ENCODE results near the gene SOX6.

The SOX6 gene

DNA sequence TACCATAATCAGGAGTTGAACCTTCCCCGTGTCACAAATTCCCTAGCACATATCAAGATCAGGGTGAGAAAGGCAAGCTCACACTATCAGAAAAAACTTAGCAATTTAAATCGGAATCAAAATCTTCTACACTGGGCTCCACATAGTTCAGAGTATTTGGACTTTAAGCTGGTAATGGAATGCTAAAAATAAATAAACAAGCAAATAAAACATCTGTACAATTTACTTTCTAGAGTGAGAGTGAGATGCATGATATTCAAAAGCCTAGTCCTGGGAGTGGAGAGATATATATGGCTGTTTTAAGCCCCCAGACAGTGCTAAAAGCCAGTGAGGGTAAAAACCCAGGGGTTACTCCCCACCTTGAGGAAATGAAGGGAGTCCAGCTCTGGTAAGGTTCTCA, 380.6 kb downstream of the SOX6 start:
- Histone ChIP-seq H3K4me3 (ENCODE audit: low read length) (no peak overlapping the region), H3K36me3 (ENCODE audit: insufficient read depth, low read length) (no peaks in the 10 kb centered on the region), H3K9ac (ENCODE audit: low read depth, low read length) (no peak overlapping the region), H3K27me3 (ENCODE audit: insufficient read depth, low read length) (peaks cover 6% of the 10 kb centered on the region; the same call in 1 of the 2 replicates), H3K9me3 (ENCODE audit: insufficient read depth, low read depth, low read length) (no peaks in the 10 kb centered on the region), H3K27ac (ENCODE audit: low read depth, low read length) (no peak overlapping the region), H3K4me1 (ENCODE audit: insufficient read depth, low read length) (no peaks in the 10 kb centered on the region)
- 88% methylated on average over 1 of the region's 2 CpGs for WGBS

DNA sequence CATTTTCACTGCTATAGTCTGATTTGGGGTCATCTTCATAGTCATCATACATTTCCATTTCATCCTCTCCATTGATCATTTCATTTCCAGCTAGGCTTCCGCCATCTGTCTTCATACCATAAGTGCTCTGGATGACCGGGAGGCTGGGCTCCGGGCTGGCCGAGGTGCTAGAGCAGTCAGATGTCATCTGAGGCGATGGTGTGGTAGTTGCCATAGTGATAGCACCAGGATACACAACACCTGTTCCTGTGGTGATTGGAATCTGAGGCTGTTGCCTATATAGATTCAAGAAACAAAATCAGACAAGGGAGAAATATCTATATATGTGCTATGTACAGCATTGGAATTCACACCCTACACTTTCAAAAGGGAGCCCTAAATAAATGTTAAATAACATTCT, 383.5 kb downstream of the SOX6 start:
- no peaks in the 10 kb centered on the region for H3K9me3 ChIP-seq (ENCODE audit: insufficient read depth, low read depth, low read length)
- no peaks in the 10 kb centered on the region for H3K36me3 ChIP-seq (ENCODE audit: insufficient read depth, low read length)
- peaks cover 19% of the 10 kb centered on the region; the same call in 1 of the 2 replicates for H3K4me1 ChIP-seq (ENCODE audit: insufficient read depth, low read length)
- H3K4me3 ChIP-seq (ENCODE audit: low read length) = no peak overlapping the region
- no peak overlapping the region for H3K9ac ChIP-seq (ENCODE audit: low read depth, low read length)
- WGBS = 90% methylated on average over 5 of the region's 5 CpGs
- no peak overlapping the region for H3K27ac ChIP-seq (ENCODE audit: low read depth, low read length)
- H3K27me3 ChIP-seq (ENCODE audit: insufficient read depth, low read length) = no peaks in the 10 kb centered on the region

DNA sequence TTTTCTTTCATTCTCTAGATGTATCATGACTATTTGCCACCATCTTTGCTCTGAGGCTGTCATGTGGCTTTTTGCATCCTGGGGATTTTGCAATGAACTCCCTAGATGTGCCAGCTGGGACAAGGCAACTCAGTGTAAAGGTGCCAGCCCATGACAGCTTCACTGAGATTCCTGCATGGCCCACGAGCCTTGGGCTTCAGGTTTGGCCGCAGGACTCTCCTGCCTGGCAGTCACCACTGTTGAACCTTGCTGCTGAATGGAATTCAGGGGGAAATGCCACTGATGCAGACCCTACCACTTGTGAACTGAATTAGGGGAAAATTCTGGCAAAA, 385.2 kb downstream of the SOX6 start:
- no peaks in the 10 kb centered on the region for H3K27me3 ChIP-seq (ENCODE audit: insufficient read depth, low read length)
- 90% methylated on average over 2 of the region's 2 CpGs for WGBS
- no peak overlapping the region for H3K4me3 ChIP-seq (ENCODE audit: low read length)
- H3K36me3 ChIP-seq (ENCODE audit: insufficient read depth, low read length) = no peaks in the 10 kb centered on the region
- H3K4me1 ChIP-seq (ENCODE audit: insufficient read depth, low read length) = peaks cover 19% of the 10 kb centered on the region; the same call in 1 of the 2 replicates
- no peak overlapping the region for H3K9ac ChIP-seq (ENCODE audit: low read depth, low read length)
- H3K27ac ChIP-seq (ENCODE audit: low read depth, low read length) = no peak overlapping the region
- H3K9me3 ChIP-seq (ENCODE audit: insufficient read depth, low read depth, low read length) = no peaks in the 10 kb centered on the region

GRCh38 chr11:15970506-15971214, 385.7 kb downstream of the SOX6 start:
- Histone ChIP-seq H3K4me1 (ENCODE audit: insufficient read depth, low read length) (peaks cover 19% of the 10 kb centered on the region; the same call in 1 of the 2 replicates), H3K9ac (ENCODE audit: low read depth, low read length) (no peak overlapping the region), H3K27me3 (ENCODE audit: insufficient read depth, low read length) (no peaks in the 10 kb centered on the region), H3K27ac (ENCODE audit: low read depth, low read length) (no peak overlapping the region), H3K36me3 (ENCODE audit: insufficient read depth, low read length) (no peaks in the 10 kb centered on the region), H3K4me3 (ENCODE audit: low read length) (no peak overlapping the region), H3K9me3 (ENCODE audit: insufficient read depth, low read depth, low read length) (no peaks in the 10 kb centered on the region)
- 79% methylated on average over 2 of the region's 3 CpGs for WGBS

- 98% methylated on average over 6 of the region's 6 CpGs for WGBS
- Histone ChIP-seq H3K27ac (ENCODE audit: low read depth, low read length) (no peak overlapping the region), H3K9me3 (ENCODE audit: insufficient read depth, low read depth, low read length) (no peaks in the 10 kb centered on the region), H3K4me1 (ENCODE audit: insufficient read depth, low read length) (peaks cover 19% of the 10 kb centered on the region; the same call in 1 of the 2 replicates), H3K4me3 (ENCODE audit: low read length) (no peak overlapping the region), H3K27me3 (ENCODE audit: insufficient read depth, low read length) (no peaks in the 10 kb centered on the region), H3K9ac (ENCODE audit: low read depth, low read length) (no peak overlapping the region), H3K36me3 (ENCODE audit: insufficient read depth, low read length) (no peaks in the 10 kb centered on the region)
Measured at GRCh38 chr11:15969701-15970329, 386.5 kb downstream of the SOX6 start.

DNA sequence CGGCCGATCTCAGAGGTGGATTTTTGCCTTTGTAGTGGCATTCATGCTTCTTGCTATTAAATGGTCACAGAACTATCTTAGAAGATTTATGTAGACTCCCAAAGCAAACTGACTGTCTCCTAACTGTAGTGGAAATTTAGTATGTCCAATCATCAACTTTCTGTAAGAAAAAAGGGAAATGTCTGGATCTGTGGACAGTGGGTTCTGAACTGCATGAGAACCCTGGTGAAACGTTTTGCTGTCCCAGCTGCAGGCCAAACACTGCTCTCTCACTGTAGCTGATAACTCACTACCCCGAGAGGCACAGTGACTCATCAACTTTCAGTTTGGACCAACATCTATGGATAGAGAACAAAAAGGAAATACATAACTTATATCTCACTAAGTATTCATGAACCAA, 387.1 kb downstream of the SOX6 start:
- whole genome bisulfite sequencing = 73% methylated on average over 4 of the region's 4 CpGs
- Histone ChIP-seq H3K9ac (ENCODE audit: low read depth, low read length) (no peak overlapping the region), H3K36me3 (ENCODE audit: insufficient read depth, low read length) (no peaks in the 10 kb centered on the region), H3K27ac (ENCODE audit: low read depth, low read length) (no peak overlapping the region), H3K27me3 (ENCODE audit: insufficient read depth, low read length) (no peaks in the 10 kb centered on the region), H3K9me3 (ENCODE audit: insufficient read depth, low read depth, low read length) (no peaks in the 10 kb centered on the region), H3K4me1 (ENCODE audit: insufficient read depth, low read length) (peaks cover 19% of the 10 kb centered on the region; the same call in 1 of the 2 replicates), H3K4me3 (ENCODE audit: low read length) (no peak overlapping the region)

DNA sequence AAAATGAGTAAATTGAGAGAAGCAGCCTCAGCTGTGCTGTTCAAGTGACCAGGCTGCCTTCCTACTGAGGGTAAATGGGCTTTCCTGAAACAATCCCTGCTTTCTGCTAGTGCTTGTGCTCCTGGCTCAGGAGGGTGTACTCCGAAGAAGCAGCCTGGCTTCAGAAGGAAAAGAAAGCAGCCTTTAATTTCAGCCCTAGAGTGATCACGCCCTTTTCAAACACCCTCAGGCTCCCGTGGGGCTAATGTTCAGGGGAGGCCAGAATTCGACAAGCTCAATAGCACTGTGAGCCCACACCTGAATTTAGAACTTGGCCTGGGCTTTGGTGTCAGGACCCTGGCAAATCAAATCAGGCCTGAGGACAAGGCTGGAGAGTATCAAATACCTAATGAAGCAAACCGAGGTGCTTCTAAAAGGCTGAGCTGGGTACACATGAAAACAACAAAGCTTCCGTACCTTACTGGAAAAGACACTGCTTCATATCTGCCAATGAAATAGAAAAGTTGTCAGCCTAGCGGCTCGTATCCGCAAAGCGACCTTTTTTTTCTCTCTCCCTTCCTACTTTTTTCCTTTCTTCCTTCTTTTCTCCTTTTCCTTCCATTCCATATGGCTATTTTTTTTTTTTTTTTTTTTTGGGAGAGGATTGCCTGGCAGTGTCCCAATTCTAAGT, 387.8 kb downstream of the SOX6 start:
- Histone ChIP-seq H3K4me3 (ENCODE audit: low read length) (no peak overlapping the region), H3K9me3 (ENCODE audit: insufficient read depth, low read depth, low read length) (no peaks in the 10 kb centered on the region), H3K36me3 (ENCODE audit: insufficient read depth, low read length) (no peaks in the 10 kb centered on the region), H3K27ac (ENCODE audit: low read depth, low read length) (no peak overlapping the region), H3K27me3 (ENCODE audit: insufficient read depth, low read length) (no peaks in the 10 kb centered on the region), H3K4me1 (ENCODE audit: insufficient read depth, low read length) (peaks cover 19% of the 10 kb centered on the region; the same call in 1 of the 2 replicates), H3K9ac (ENCODE audit: low read depth, low read length) (no peak overlapping the region; the same call in 1 of the 2 replicates)
- WGBS = 76% methylated on average over 10 of the region's 10 CpGs

DNA sequence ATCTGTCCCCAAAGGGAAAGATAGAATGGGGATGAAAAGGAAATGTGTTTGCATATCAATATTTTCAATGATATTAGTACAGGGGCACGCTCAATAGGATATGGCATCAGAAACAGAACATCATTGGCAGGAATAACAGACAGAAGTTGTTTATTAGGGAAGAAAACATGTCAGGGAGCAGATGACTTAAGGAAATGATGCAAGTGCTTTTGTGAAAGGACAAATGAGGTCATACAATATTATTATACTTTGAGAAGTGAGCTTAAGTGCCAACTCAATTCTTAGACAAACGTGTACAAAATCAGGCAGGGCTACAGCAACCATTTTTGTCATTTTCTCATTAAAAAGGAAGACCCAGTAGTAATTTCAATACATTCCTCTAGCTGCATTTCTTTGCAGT, 388.4 kb downstream of the SOX6 start:
- WGBS = 85% methylated on average over 2 of the region's 2 CpGs
- no peak overlapping the region for H3K27ac ChIP-seq (ENCODE audit: low read depth, low read length)
- no peak overlapping the region for H3K4me3 ChIP-seq (ENCODE audit: low read length)
- H3K4me1 ChIP-seq (ENCODE audit: insufficient read depth, low read length) = peaks cover 19% of the 10 kb centered on the region; the same call in 1 of the 2 replicates
- H3K9me3 ChIP-seq (ENCODE audit: insufficient read depth, low read depth, low read length) = no peaks in the 10 kb centered on the region
- no peak overlapping the region for H3K9ac ChIP-seq (ENCODE audit: low read depth, low read length)
- H3K27me3 ChIP-seq (ENCODE audit: insufficient read depth, low read length) = no peaks in the 10 kb centered on the region
- H3K36me3 ChIP-seq (ENCODE audit: insufficient read depth, low read length) = no peaks in the 10 kb centered on the region

DNA sequence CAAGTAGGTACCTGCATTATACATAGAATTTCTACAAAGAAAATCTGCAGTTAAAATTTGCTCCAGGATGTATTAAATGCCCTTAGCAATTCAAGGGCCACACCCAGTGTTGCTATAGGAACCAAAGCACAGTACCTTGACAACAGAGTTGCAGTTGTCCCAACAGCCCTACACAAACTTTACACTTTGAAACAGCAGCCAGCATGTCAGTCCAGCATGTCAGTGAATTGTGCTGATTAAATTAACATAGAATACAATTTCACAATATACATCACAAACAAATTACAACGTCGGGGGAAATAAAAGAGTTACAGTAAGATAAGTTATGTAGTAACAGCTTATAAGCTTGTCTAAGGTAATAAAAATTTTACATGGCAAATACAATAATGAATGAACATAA, 389.2 kb downstream of the SOX6 start:
- no CpG with 5 or more reads among the region's 2 CpGs for WGBS
- Histone ChIP-seq H3K9me3 (ENCODE audit: insufficient read depth, low read depth, low read length) (no peaks in the 10 kb centered on the region), H3K36me3 (ENCODE audit: insufficient read depth, low read length) (no peaks in the 10 kb centered on the region), H3K4me1 (ENCODE audit: insufficient read depth, low read length) (peaks cover 19% of the 10 kb centered on the region; the same call in 1 of the 2 replicates), H3K27me3 (ENCODE audit: insufficient read depth, low read length) (no peaks in the 10 kb centered on the region), H3K4me3 (ENCODE audit: low read length) (no peak overlapping the region), H3K27ac (ENCODE audit: low read depth, low read length) (no peak overlapping the region), H3K9ac (ENCODE audit: low read depth, low read length) (no peak overlapping the region)

GRCh38 chr11:15965562-15966250, 390.6 kb downstream of the SOX6 start:
- Histone ChIP-seq H3K9me3 (ENCODE audit: insufficient read depth, low read depth, low read length) (no peaks in the 10 kb centered on the region), H3K36me3 (ENCODE audit: insufficient read depth, low read length) (no peaks in the 10 kb centered on the region), H3K9ac (ENCODE audit: low read depth, low read length) (no peak overlapping the region), H3K27ac (ENCODE audit: low read depth, low read length) (no peak overlapping the region), H3K27me3 (ENCODE audit: insufficient read depth, low read length) (no peaks in the 10 kb centered on the region), H3K4me1 (ENCODE audit: insufficient read depth, low read length) (peaks cover 19% of the 10 kb centered on the region; the same call in 1 of the 2 replicates), H3K4me3 (ENCODE audit: low read length) (no peak overlapping the region)
- 91% methylated on average over 7 of the region's 7 CpGs for WGBS

DNA sequence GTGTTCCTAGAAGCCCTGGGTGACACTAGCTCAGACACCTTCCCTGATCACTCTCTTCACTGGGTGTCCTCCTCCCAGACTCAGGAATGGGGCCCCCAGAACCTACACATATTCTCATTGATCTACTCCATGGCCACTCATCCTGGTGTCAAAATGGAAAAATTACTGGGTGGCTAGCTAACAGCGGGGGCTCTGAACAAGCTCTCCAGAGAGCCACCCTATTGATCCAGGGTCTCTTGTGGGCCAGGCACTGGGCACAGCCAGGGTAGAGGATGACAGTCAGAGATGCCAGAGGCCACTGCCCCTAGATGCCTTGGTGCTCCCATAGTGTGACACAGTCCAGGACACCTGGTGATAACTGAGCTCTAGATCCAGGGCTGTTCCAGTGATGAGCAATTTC, 393.1 kb downstream of the SOX6 start:
- Histone ChIP-seq H3K9ac (ENCODE audit: low read depth, low read length) (no peak overlapping the region), H3K27ac (ENCODE audit: low read depth, low read length) (no peak overlapping the region), H3K4me3 (ENCODE audit: low read length) (no peak overlapping the region), H3K4me1 (ENCODE audit: insufficient read depth, low read length) (peaks cover 3% of the 10 kb centered on the region; the same call in 1 of the 2 replicates), H3K9me3 (ENCODE audit: insufficient read depth, low read depth, low read length) (no peaks in the 10 kb centered on the region), H3K27me3 (ENCODE audit: insufficient read depth, low read length) (no peaks in the 10 kb centered on the region), H3K36me3 (ENCODE audit: insufficient read depth, low read length) (no peaks in the 10 kb centered on the region)
- WGBS = 98% methylated on average over 1 of the region's 1 CpG

All from HUES64 (cell line).